Skeletal muscle satellite cell (primary cell): ENCODE results near the gene DENND2D.
"Not testable (repeated sequence)": the region's sequence is repeated elsewhere in the genome, so short reads cannot be mapped to it uniquely, and the experiment has no call there.

Source experiments
- H3K27me3 ChIP-seq: 2 replicates; pipeline ENCODE4 v1.7.0; 2013; ENCODE audit warnings: low read length; ENCODE audit not compliant: control insufficient read depth, insufficient read depth
- H3K36me3 ChIP-seq: 2 replicates; pipeline ENCODE4 v1.7.0; 2013; ENCODE audit warnings: mild to moderate bottlenecking, control low read depth, low read length; ENCODE audit not compliant: insufficient read depth
- H3K4me1 ChIP-seq: 2 replicates; pipeline ENCODE4 v1.7.0; 2013; ENCODE audit warnings: low read length; ENCODE audit not compliant: control insufficient read depth, insufficient read depth
- H3K4me2 ChIP-seq: 2 replicates; pipeline ENCODE4 v1.7.0; 2013; ENCODE audit warnings: mild to moderate bottlenecking, low read length
- H3K4me3 ChIP-seq: 2 replicates; pipeline ENCODE4 v1.7.0; 2013; ENCODE audit warnings: low read length
- H3K9ac ChIP-seq: 2 replicates; pipeline ENCODE4 v1.7.0; 2013; ENCODE audit warnings: mild to moderate bottlenecking, low read depth, low read length, moderate library complexity
- H3K9me3 ChIP-seq: replicated peaks from 2 replicates; pipeline ENCODE4 v1.7.0; 2013; ENCODE audit warnings: mild to moderate bottlenecking, control low read depth, low read length

The DENND2D gene

DNA sequence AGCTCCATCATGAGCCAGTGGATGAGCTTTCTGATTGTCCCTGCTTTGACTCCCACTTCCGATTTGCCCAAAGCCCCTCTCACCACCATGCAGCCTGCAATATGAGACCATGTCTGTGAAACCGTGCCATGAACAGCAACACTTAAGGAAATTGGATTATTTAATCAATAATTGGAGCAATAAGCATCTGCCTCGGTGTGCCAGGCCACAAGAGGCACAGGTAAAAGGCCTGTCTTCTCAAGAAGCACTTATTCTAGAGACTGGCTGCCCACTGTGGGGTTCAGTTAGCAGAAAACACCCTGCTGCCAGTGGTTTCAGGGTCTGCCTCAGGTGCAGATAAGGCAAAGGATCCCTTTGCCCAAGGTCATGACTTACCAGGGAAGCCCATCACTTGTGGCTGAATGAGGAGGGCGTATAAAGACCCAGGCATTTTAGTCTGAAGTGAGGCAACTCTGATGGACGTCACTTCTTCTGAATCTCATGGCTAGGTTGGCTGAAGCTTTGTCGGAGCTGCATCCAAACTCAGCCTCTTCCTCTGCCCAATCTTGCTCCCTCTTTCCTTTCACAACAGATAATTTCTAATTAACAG lies 19.9 kb upstream of the DENND2D start:
- Histone ChIP-seq H3K9me3 (no peaks in the 10 kb centered on the region), H3K9ac (no peak overlapping the region), H3K4me2 (no peak overlapping the region), H3K36me3 (no peaks in the 10 kb centered on the region), H3K4me1 (no peaks in the 10 kb centered on the region), H3K27me3 (peaks cover 16% of the 10 kb centered on the region), H3K4me3 (no peak overlapping the region)

- Histone ChIP-seq H3K9me3 (no peaks in the 10 kb centered on the region), H3K4me1 (no peaks in the 10 kb centered on the region), H3K36me3 (no peaks in the 10 kb centered on the region), H3K9ac (no peak overlapping the region), H3K27me3 (peaks cover 16% of the 10 kb centered on the region), H3K4me3 (no peak overlapping the region), H3K4me2 (no peak overlapping the region)
Observed at GRCh38 chr1:111219557-111220286, 19.3 kb upstream of the DENND2D start.

- Histone ChIP-seq H3K27me3 (peaks cover 16% of the 10 kb centered on the region), H3K4me3 (no peak overlapping the region), H3K9ac (no peak overlapping the region), H3K9me3 (no peaks in the 10 kb centered on the region), H3K36me3 (no peaks in the 10 kb centered on the region), H3K4me2 (no peak overlapping the region), H3K4me1 (no peaks in the 10 kb centered on the region)
Observed at GRCh38 chr1:111218701-111219556, 18.5 kb upstream of the DENND2D start.

- Histone ChIP-seq H3K36me3 (no peaks in the 10 kb centered on the region), H3K4me2 (no peak overlapping the region), H3K27me3 (peaks cover 20% of the 10 kb centered on the region), H3K9ac (no peak overlapping the region), H3K9me3 (no peaks in the 10 kb centered on the region), H3K4me1 (no peaks in the 10 kb centered on the region), H3K4me3 (no peak overlapping the region)
Observed at GRCh38 chr1:111217183-111217910, 16.9 kb upstream of the DENND2D start.

- H3K9ac ChIP-seq, result no peak overlapping the region
- H3K36me3 ChIP-seq, result no peaks in the 10 kb centered on the region
- H3K4me3 ChIP-seq, result no peak overlapping the region
- no peak overlapping the region for H3K4me2 ChIP-seq
- no peaks in the 10 kb centered on the region for H3K9me3 ChIP-seq
- no peaks in the 10 kb centered on the region for H3K4me1 ChIP-seq
- peaks cover 23% of the 10 kb centered on the region for H3K27me3 ChIP-seq
Observed at GRCh38 chr1:111216751-111217150, 16.3 kb upstream of the DENND2D start.

- H3K4me1 ChIP-seq, H3K9ac ChIP-seq, H3K4me2 ChIP-seq, H3K4me3 ChIP-seq, H3K9me3 ChIP-seq, H3K36me3 ChIP-seq: not testable (repeated sequence)
- peaks cover 20% of the 10 kb centered on the region for H3K27me3 ChIP-seq
Observed at GRCh38 chr1:111215285-111215684, 14.8 kb upstream of the DENND2D start.

GRCh38 chr1:111214884-111215283 lies 14.4 kb upstream of the DENND2D start:
- H3K9ac ChIP-seq, result no peak overlapping the region
- peaks cover 20% of the 10 kb centered on the region for H3K27me3 ChIP-seq
- H3K4me2 ChIP-seq, result no peak overlapping the region
- no peaks in the 10 kb centered on the region for H3K9me3 ChIP-seq
- no peaks in the 10 kb centered on the region for H3K36me3 ChIP-seq
- no peaks in the 10 kb centered on the region for H3K4me1 ChIP-seq
- H3K4me3 ChIP-seq, result no peak overlapping the region

DNA sequence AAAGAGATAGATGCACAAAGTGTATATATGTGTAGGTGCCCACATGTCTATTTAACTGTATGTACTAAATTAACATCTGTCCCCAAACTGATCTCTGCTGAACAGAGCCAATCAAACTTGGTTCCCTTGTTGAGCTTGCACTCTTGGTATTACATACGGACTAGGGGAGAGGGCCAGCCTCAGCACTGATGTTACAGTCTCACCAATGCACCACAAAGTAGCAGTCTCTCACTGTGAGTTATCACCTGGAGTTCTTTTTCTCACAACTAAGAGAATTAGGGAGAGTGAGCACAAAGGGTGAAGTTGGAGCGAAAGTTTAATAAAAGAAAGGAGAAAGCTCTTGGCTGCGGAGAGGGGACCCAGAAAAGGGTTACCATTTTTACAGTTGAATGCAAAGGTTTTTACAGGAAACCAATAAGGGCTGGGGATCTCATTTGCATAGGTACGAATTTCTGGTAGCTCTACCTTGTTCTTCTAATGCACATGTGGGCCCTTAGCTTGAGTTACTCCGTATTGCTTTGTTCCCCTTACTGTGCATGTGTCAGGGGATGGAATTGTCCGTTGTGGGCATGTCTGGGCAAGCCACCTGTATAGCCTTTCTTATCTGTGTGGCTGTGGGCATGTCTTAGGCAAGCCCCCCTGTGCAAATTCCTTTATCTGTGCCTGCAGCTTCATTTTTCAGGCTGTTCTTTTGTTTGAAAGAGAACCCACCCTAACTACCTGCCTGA lies 13.8 kb upstream of the DENND2D start:
- Histone ChIP-seq H3K9me3 (no peaks in the 10 kb centered on the region), H3K36me3 (no peaks in the 10 kb centered on the region), H3K27me3 (peaks cover 24% of the 10 kb centered on the region), H3K9ac (no peak overlapping the region), H3K4me3 (no peak overlapping the region), H3K4me2 (no peak overlapping the region), H3K4me1 (no peaks in the 10 kb centered on the region)

GRCh38 chr1:111213412-111213811 lies 13.0 kb upstream of the DENND2D start:
- no peaks in the 10 kb centered on the region for H3K9me3 ChIP-seq
- no peaks in the 10 kb centered on the region for H3K36me3 ChIP-seq
- H3K4me3 ChIP-seq, result no peak overlapping the region
- no peak overlapping the region for H3K9ac ChIP-seq
- H3K4me2 ChIP-seq, result no peak overlapping the region
- peaks cover 32% of the 10 kb centered on the region for H3K27me3 ChIP-seq
- H3K4me1 ChIP-seq, result no peaks in the 10 kb centered on the region

GRCh38 chr1:111212634-111213335 lies 12.3 kb upstream of the DENND2D start:
- Histone ChIP-seq H3K9me3 (no peaks in the 10 kb centered on the region), H3K27me3 (peaks cover 38% of the 10 kb centered on the region), H3K4me3 (no peak overlapping the region), H3K4me2 (no peak overlapping the region), H3K36me3 (no peaks in the 10 kb centered on the region), H3K4me1 (no peaks in the 10 kb centered on the region), H3K9ac (no peak overlapping the region)
